SU-DHL-6 (cell line): ENCODE results near the gene NUP210L.
"Not testable (repeated sequence)": the region's sequence is repeated elsewhere in the genome, so short reads cannot be mapped to it uniquely, and the experiment has no call there.

Experiments used
- H2AFZ ChIP-seq: fragments of 200-600 bp; sonication (generic); 2 replicates; pipeline ENCODE4 v1.6.1; 2014; ENCODE audit warnings: low read depth, mild to moderate bottlenecking, moderate library complexity, mixed read lengths, antibody characterized with exemption, low read length; ENCODE audit not compliant: severe bottlenecking
- H3F3A ChIP-seq: fragments of 200-600 bp; shearing (Covaris generic); 2 replicates; pipeline ENCODE4 v1.6.0; 2016; ENCODE audit warnings: antibody characterized with exemption, mild to moderate bottlenecking; ENCODE audit not compliant: insufficient read depth
- H3K27ac ChIP-seq: fragments of 200-600 bp; sonication (generic); 2 replicates; pipeline ENCODE4 v1.5.1; 2016; ENCODE audit warnings: low read depth, mild to moderate bottlenecking, low read length, moderate library complexity, mixed read lengths
- H3K27me3 ChIP-seq: fragments of 200-600 bp; sonication (generic), shearing (Covaris generic); 2 replicates; pipeline ENCODE4 v1.6.0; 2014; ENCODE audit warnings: mild to moderate bottlenecking, low read length
- H3K36me3 ChIP-seq: fragments of 200-600 bp; sonication (generic); 2 replicates; pipeline ENCODE4 v1.6.1; 2014; ENCODE audit warnings: mild to moderate bottlenecking, low read length, mixed read lengths
- H3K4me2 ChIP-seq: fragments of 300-600, 200-600 bp; shearing (Covaris generic), sonication (generic); 2 replicates; pipeline ENCODE4 v1.6.0; 2014; ENCODE audit warnings: low read length, low read depth, mild to moderate bottlenecking; ENCODE audit not compliant: poor library complexity, severe bottlenecking
- H3K4me3 ChIP-seq: fragments of 200-600 bp; sonication (generic); 2 replicates; pipeline ENCODE4 v1.5.1; 2014; ENCODE audit warnings: antibody characterized with exemption, low read length, mild to moderate bottlenecking, mixed read lengths; ENCODE audit not compliant: insufficient read depth, poor library complexity, severe bottlenecking
- H3K79me2 ChIP-seq: fragments of 200-600 bp; sonication (generic); 2 replicates; pipeline ENCODE4 v1.6.1; 2014; ENCODE audit warnings: mild to moderate bottlenecking, low read length, moderate library complexity; ENCODE audit not compliant: insufficient read depth
- H3K9ac ChIP-seq: fragments of 200-600 bp; sonication (generic); 2 replicates; pipeline ENCODE4 v1.7.0; 2014; ENCODE audit warnings: mild to moderate bottlenecking, low read length
- H3K9me2 ChIP-seq: fragments of 200-600 bp; sonication (generic); replicated peaks from 2 replicates; pipeline ENCODE4 v1.6.1; 2014; ENCODE audit warnings: low read length; ENCODE audit not compliant: insufficient read depth
- H3K9me3 ChIP-seq: fragments of 200-600 bp; sonication (generic); 2 replicates; pipeline ENCODE4 v1.6.1; 2014; ENCODE audit warnings: low read length, mixed read lengths; ENCODE audit not compliant: insufficient read depth
- H4K20me1 ChIP-seq: fragments of 200-600 bp; sonication (generic); 2 replicates; pipeline ENCODE4 v1.6.1; 2014; ENCODE audit warnings: low read depth, mild to moderate bottlenecking, antibody characterized with exemption, low read length, moderate library complexity, mixed read lengths
- EZH2phosphoT487 ChIP-seq: fragments of 200-600 bp; sonication (generic), shearing (Covaris generic); conservative IDR thresholded peaks from 2 replicates; pipeline ENCODE4 v1.6.1; 2018; ENCODE audit warnings: mild to moderate bottlenecking, antibody characterized with exemption, low read length, moderate library complexity, mixed read lengths
- TF ChIP-seq, protein P1 (sequence below): fragments of 200-600 bp; sonication (generic); IDR thresholded peaks from one replicate; pipeline ENCODE4 v1.5.1; 2017; ENCODE audit warnings: antibody characterized with exemption, mild to moderate bottlenecking, low read length, moderate library complexity; ENCODE audit not compliant: insufficient read depth, poor library complexity, severe bottlenecking

Gene NUP210L

DNA sequence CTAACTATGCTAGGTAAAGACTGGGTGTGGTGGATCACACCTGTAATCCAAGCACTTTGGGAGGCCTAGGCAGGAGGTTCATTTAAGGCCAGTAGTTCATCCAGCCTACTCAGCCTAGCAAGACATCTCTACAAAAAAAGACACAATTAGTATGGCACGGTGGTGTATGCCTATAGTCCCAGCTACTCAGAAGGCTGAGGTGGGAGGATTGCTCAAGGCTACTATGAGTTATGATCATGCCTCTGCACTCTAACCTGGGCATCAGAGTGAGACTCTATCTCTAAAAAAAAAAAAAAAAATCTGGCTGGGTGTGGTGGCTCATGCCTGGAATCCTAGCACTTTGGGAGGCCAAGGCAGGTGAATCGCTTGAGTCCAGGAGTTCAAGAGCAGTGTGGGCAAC lies 21.6 kb downstream of the NUP210L start:
- no peak for TF ChIP-seq EZH2phosphoT487
- TF ChIP-seq, protein P1, sequence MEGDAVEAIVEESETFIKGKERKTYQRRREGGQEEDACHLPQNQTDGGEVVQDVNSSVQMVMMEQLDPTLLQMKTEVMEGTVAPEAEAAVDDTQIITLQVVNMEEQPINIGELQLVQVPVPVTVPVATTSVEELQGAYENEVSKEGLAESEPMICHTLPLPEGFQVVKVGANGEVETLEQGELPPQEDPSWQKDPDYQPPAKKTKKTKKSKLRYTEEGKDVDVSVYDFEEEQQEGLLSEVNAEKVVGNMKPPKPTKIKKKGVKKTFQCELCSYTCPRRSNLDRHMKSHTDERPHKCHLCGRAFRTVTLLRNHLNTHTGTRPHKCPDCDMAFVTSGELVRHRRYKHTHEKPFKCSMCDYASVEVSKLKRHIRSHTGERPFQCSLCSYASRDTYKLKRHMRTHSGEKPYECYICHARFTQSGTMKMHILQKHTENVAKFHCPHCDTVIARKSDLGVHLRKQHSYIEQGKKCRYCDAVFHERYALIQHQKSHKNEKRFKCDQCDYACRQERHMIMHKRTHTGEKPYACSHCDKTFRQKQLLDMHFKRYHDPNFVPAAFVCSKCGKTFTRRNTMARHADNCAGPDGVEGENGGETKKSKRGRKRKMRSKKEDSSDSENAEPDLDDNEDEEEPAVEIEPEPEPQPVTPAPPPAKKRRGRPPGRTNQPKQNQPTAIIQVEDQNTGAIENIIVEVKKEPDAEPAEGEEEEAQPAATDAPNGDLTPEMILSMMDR = no peak
- no peak overlapping the region for H3K27ac ChIP-seq
- no peaks in the 10 kb centered on the region for H3K79me2 ChIP-seq
- no peaks in the 10 kb centered on the region for H3K9me2 ChIP-seq
- no peaks in the 10 kb centered on the region for H3F3A ChIP-seq
- H3K9ac ChIP-seq = no peak overlapping the region
- no peaks in the 10 kb centered on the region for H3K36me3 ChIP-seq
- H3K4me2 ChIP-seq = no peak overlapping the region
- H3K4me3 ChIP-seq = no peak overlapping the region
- H3K27me3 ChIP-seq = no peaks in the 10 kb centered on the region
- no peaks in the 10 kb centered on the region for H3K9me3 ChIP-seq
- H2AFZ ChIP-seq = no peak overlapping the region
- no peaks in the 10 kb centered on the region for H4K20me1 ChIP-seq

DNA sequence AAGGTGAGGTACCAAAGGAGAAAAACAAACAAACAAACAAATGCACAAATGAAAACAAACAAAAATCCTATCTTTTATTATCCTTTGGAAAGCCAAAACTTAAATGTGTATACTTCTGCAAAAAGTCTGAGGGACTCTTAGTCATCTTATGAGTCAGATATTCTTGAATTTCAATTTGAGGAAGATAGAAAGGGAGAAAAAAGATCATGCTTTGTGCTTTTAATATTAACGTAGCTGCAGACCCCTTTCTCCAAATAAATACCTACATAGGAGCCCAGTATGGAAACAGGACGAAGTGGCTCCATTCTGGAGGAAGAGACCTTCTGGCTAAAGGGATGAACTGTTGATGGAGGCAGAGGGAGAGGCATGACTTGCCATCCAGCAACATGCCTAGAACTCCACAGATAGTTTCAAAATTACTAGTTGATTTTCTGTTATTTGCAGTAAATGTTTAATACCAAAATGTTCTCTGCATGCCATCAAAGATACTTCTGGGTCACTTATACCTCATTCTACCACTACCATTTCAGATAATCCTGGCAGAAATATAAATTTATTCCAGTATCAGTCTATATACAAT lies 25.4 kb downstream of the NUP210L start:
- Histone ChIP-seq H3K27me3 (no peaks in the 10 kb centered on the region), H3K79me2 (no peaks in the 10 kb centered on the region), H2AFZ (no peak overlapping the region), H4K20me1 (no peaks in the 10 kb centered on the region), H3K27ac (no peak overlapping the region), H3K9ac (no peak overlapping the region), H3F3A (no peaks in the 10 kb centered on the region), H3K36me3 (no peaks in the 10 kb centered on the region), H3K9me3 (no peaks in the 10 kb centered on the region), H3K4me3 (no peak overlapping the region), H3K9me2 (no peaks in the 10 kb centered on the region), H3K4me2 (no peak overlapping the region)
- TF ChIP-seq, protein P1 = no peak
- no peak for TF ChIP-seq EZH2phosphoT487

DNA sequence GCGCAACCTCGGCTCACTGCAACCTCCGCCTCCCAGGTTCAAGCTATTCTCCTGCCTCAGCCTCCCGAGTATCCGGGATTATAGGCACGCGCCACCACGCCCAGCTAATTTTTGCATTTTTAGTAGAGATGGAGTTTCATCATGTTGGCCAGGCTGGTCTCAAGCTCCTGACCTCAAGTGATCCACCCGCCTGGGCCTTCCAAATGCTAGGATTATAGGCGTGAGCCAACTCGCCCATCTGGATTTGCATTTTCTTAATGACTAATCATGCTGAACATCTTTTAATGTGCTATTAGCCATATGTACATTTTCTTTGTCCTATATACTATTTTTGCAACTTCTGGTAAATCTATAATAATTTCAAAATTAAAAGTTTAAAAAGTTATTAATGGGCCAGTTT lies 31.7 kb downstream of the NUP210L start:
- H3F3A ChIP-seq, H4K20me1 ChIP-seq, H3K36me3 ChIP-seq, H3K4me3 ChIP-seq, H3K9me3 ChIP-seq, H3K27ac ChIP-seq, H3K9me2 ChIP-seq, H2AFZ ChIP-seq, H3K79me2 ChIP-seq, H3K27me3 ChIP-seq, H3K4me2 ChIP-seq, H3K9ac ChIP-seq: not testable (repeated sequence)

DNA sequence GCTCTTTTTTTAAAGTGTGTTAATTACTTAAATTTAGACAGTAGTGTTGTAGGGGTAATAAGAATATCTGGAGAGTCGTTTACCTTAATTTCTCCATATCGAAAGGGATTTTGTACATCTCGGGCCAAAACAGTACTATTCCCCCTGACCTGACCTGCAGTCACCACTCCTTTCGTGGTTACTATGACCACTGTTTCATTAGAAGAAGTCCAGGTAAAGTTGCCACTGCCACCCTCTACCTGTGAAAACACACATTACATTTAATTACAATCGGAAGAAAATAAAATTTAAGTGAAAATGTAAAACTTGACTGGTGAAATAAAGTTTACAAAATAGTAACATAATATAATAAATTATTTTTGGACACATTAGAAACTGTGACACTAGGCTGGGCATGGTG lies 37.2 kb downstream of the NUP210L start:
- H3K27ac ChIP-seq = no peak overlapping the region
- H3K4me3 ChIP-seq = no peak overlapping the region

More for the DNA sequence above, 37.2 kb downstream of the NUP210L start:
- no peaks in the 10 kb centered on the region for H3K79me2 ChIP-seq
- TF ChIP-seq, protein P1 = no peak
- no peak for TF ChIP-seq EZH2phosphoT487
- H4K20me1 ChIP-seq = no peaks in the 10 kb centered on the region
- H3K27me3 ChIP-seq = no peaks in the 10 kb centered on the region
- H2AFZ ChIP-seq = no peak overlapping the region
- no peak overlapping the region for H3K4me2 ChIP-seq
- no peaks in the 10 kb centered on the region for H3K9me2 ChIP-seq
- H3K9me3 ChIP-seq = no peaks in the 10 kb centered on the region
- H3K36me3 ChIP-seq = no peaks in the 10 kb centered on the region
- H3K9ac ChIP-seq = no peak overlapping the region
- H3F3A ChIP-seq = no peaks in the 10 kb centered on the region
